ENCODE measurements around the gene AKT1.

Gene AKT1

DNA sequence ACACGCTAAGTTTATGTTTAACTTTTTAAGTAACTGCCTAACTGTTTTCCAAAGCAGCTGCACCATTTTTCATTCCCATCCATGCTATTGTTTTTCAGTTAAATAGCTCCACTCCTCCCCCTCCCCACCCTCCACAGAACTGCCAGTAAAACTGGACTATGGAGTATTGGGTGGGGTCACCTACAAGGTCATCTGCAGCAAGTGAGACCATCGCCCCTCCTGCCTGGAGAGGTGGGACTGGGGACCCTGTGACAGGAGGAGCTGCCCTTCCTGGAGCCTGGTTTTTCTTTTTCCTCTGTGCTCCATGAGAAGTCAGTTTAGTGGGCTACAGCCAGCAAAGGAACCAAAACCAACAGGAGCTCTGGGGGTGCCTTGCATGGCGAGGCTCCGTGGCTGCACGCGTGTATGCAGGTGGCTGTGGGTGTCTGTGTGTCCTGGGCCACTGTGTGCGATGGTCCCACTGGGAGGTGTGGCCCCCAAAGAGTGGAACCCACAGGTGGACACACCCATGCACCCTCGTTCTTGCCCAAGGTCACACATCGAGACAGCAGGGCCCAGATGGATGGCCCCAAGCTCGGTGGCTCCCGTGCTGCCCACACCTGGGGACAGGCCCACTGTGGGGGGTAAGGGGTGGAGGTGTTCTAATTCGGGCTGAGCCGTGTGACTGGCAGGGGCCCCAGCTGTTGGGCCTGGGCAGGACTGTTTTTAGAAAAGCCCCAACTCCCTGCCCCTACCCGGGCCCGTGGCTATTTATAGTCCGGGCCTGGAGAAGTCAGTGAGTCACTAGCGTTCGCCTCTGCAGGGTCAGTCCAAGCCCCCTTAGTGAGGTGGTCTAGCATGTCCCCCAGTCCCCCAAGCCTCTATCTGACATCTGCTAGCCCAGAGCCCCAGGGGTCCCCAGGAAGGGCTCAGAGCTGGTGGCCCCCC is 73.8 kb downstream of the AKT1 start:
- no peak for DNase-seq
